NCI-H2196 (cell line): Measurements from ENCODE around the gene KRT38.
"Not testable (repeated sequence)": the region's sequence is repeated elsewhere in the genome, so short reads cannot be mapped to it uniquely, and the experiment has no call there.

ENCODE experiments used
- DNase-seq: peaks from one replicate; lab custom pipeline; 2025; ENCODE audit not compliant: unreplicated experiment; lab: John Stamatoyannopoulos, UW

KRT38 gene

GRCh38 chr17:41396996-41397660, 43.7 kb downstream of the KRT38 start, which contains the start of gene KRT31:
Gene KRT31 (minus strand): TSS chr17:41397608. CDS start chr17:41397539, 69 bp downstream.
- no peak for DNase-seq

GRCh38 chr17:41396340-41396739, 44.4 kb downstream of the KRT38 start:
- no peak for DNase-seq

- no peak for DNase-seq
Measured at GRCh38 chr17:41395611-41396010, 45.2 kb downstream of the KRT38 start.

- not testable (repeated sequence) for DNase-seq
Measured at GRCh38 chr17:41395044-41395443, 45.7 kb downstream of the KRT38 start.

- DNase-seq: no peak
Measured at GRCh38 chr17:41394254-41394996, 46.4 kb downstream of the KRT38 start.

- no peak for DNase-seq
Measured at GRCh38 chr17:41393826-41394225, 47.0 kb downstream of the KRT38 start.

GRCh38 chr17:41393294-41393693, 47.5 kb downstream of the KRT38 start:
- DNase-seq: no peak

- DNase-seq: no peak
Measured at GRCh38 chr17:41392278-41392677, 48.5 kb downstream of the KRT38 start.

GRCh38 chr17:41391535-41391934, 49.2 kb downstream of the KRT38 start:
- DNase-seq: no peak

- DNase-seq: no peak
Measured at GRCh38 chr17:41390411-41390938, 50.3 kb downstream of the KRT38 start.

- no peak for DNase-seq
Measured at GRCh38 chr17:41387670-41388069, 53.1 kb downstream of the KRT38 start.

- no peak for DNase-seq
Measured at GRCh38 chr17:41386227-41386626, 54.6 kb downstream of the KRT38 start.
